GM08714 (cell line): ENCODE data around the gene SUN1.
"Not testable (repeated sequence)": the region's sequence is repeated elsewhere in the genome, so short reads cannot be mapped to it uniquely, and the experiment has no call there.

Experiments used
- H3K4me3 ChIP-seq: fragments of 200-500 bp; sonication (Bioruptor generic); 2 replicates; pipeline ENCODE4 v1.5.1; 2014; ENCODE audit warnings: mild to moderate bottlenecking, low read length, inconsistent platforms
- ZNF274 ChIP-seq: IDR thresholded peaks from 2 replicates; pipeline ENCODE4 v1.6.1; 2012; ENCODE audit warnings: mild to moderate bottlenecking, low read depth, low read length

SUN1 gene

GRCh38 chr7:919114-919442 lies 86.8 kb downstream of the SUN1 start:
- H3K4me3 ChIP-seq = no peak overlapping the region
- no peak for TF ChIP-seq ZNF274

- no peak for TF ChIP-seq ZNF274
These were observed 87.7 kb downstream of the SUN1 start for GRCh38 chr7:919924-920341.

GRCh38 chr7:920351-921070 lies 88.2 kb downstream of the SUN1 start:
- TF ChIP-seq ZNF274 = no peak

More at GRCh38 chr7:919924-920341, 87.7 kb downstream of the SUN1 start:
- H3K4me3 ChIP-seq = no peak overlapping the region

DNA sequence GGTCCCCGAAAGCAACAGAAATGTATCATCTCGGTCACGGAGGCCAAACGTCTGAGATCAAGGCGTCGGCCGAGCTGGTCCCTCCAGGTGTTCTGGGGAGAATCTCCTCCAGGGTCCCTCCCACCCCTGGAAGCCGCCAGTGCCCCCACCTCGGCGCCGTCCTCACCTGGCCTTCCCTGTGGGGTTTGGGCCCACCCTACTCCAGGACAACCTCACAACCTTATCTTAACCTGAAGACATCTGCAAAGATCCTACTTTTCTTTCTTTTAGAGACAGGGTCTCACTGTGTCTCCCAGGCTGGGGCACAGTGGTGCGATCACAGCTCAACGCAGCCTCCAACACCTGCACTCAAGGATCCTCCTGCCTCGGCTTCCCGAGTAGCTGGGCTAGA lies 88.8 kb downstream of the SUN1 start:
- no peak for TF ChIP-seq ZNF274
- no peak overlapping the region for H3K4me3 ChIP-seq

More at GRCh38 chr7:920351-921070, 88.2 kb downstream of the SUN1 start:
- no peak overlapping the region for H3K4me3 ChIP-seq

- no peak for TF ChIP-seq ZNF274
These were observed 89.5 kb downstream of the SUN1 start for GRCh38 chr7:921581-922333.

DNA sequence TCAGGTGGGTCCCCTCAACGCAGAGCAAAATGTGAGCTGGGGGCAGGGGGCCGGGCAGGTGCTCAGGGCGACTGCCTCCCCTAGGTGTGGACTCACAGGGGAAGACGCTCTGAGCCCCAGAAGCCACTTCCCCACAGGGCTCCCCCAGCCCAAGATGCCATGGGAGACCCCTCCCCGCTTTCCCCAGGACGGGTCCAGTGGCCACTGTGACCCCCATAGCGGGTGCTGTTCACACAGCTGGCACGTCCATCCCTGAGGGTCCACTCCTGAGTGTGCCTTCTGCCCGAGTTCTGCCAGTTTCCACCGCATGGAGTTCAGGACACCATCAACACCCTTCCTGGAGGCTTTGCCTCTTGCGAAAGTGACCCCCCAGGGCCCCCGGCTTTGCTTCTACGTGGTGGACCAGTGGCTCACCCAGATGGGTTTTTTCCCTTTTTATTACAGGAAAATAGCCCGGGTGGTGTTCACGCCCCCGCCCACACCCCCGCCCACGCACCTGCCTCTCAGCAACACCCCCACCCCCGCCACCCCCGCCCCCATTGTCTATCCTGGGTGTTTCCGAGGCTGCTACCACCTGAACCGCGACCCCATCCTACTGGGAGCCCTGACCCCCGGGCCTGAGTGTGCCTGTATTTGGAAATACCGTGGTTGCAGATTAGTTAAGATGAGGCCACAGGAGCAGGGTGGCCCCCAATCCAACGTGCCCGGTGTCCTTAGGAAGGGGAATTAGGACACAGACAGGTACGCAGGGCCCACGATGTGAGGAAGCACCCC lies 90.2 kb downstream of the SUN1 start:
- TF ChIP-seq ZNF274 = no peak
- H3K4me3 ChIP-seq = peak overlapping the region; percentile 15; the same call in 1 of the 2 replicates

More at GRCh38 chr7:921581-922333, 89.5 kb downstream of the SUN1 start:
- no peak overlapping the region for H3K4me3 ChIP-seq

DNA sequence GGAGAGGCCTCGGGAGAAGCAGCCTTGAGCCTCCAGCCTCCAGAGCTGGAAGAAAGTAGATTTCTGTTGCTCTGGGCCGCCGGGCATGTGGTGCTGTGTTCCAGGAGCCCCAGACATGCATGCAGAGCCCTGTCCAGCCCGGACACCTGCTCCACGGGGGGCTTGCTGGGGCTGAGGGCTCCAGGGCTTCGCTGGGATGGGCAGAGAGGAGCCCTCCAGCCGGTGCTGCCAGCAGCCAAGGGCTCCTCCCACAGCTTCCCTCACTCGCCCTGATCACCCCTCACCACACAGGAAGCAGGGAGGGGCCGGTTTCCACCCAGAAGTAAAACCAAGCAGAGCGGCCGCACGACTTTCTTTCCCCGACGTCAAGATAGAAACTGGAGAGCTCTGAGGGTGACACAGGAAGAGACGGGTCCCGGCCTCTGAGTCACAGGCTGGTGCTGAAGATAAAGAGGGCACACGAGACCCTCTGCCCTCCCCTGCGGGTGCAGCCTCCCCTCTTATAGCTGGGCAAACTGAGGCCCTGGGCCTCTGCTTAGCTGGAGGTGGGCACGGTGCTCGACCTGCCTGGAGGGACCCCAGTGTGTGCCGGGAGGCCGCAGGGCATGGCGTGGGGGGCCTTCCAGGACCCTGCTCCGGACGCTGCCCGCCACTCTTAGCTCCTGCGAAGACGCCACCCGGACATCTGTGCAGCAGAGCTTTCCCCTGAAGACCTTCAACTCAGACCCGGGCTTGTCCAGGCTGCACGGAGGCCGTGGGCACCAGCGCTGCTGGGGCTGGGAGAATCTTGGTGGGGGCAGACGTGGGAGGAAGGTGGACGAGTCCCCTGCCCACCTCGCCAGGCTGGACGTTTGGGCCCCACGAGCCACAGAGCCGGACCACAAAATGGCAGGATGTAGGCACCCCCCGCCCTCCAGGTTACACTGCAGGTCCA lies 91.1 kb downstream of the SUN1 start:
- TF ChIP-seq ZNF274 = no peak

DNA sequence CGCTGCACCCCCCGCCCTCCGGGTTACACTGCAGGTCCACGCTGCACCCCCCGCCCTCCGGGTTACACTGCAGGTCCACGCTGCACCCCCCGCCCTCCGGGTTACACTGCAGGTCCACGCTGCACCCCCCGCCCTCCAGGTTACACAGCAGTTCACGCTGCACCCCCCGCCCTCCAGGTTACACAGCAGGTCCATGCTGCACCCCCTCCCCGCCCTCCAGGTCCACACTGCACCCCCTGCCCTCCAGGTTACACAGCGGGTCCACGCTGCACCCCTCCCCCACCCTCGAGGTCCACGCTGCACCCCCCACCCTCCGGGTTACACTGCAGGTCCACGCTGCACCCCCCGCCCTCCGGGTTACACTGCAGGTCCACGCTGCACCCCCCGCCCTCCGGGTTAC lies 91.8 kb downstream of the SUN1 start:
- H3K4me3 ChIP-seq = not testable (repeated sequence)

More for the DNA sequence above, 91.1 kb downstream of the SUN1 start:
- peak overlapping the region; percentile 45; the same call in 1 of the 2 replicates for H3K4me3 ChIP-seq
